Bronchial epithelial cell (primary cell): ENCODE data around the gene CXCR6. TPM values are rescaled to one million over a fixed set of nuclear protein-coding genes. Genes with fewer than 3 reads are reported as not detected.
A peak's percentile ranks its signal among the peaks of the same experiment; 100 is the strongest.

Source experiments
- DNase-seq: peaks from one replicate; pipeline ENCODE4 v3.0.0-alpha.2; 2010; ENCODE audit warnings: low read depth
- FAIRE-seq: peaks from 2 replicates; lab custom pipeline; 2011; peaks lifted over from hg19 to GRCh38; lab: Jason Lieb, UNC
- H3K27me3 ChIP-seq: 2 replicates; pipeline ENCODE4 v1.5.1; 2011; ENCODE audit warnings: low read length; ENCODE audit not compliant: control insufficient read depth, insufficient read depth
- H3K36me3 ChIP-seq: 2 replicates; pipeline ENCODE4 v1.5.1; 2011; ENCODE audit warnings: low read length; ENCODE audit not compliant: control insufficient read depth, insufficient read depth
- H3K4me3 ChIP-seq: 2 replicates; pipeline ENCODE4 v1.5.1; 2011; ENCODE audit warnings: mild to moderate bottlenecking, low read depth, low read length, control low read depth
- total RNA-seq: library from RNA; depleted of rRNA; stranded (reverse); fragments of >200 nt; gene quantifications from 2 replicates; pipeline ENCODE4 v1.2.1, GENCODE V29; 2014
- TF ChIP-seq, protein P1 (sequence below): IDR thresholded peaks from 2 replicates; pipeline ENCODE4 v1.5.1; 2011; ENCODE audit warnings: mild to moderate bottlenecking, moderate library complexity, low read length, control low read depth, inconsistent platforms; ENCODE audit not compliant: insufficient read depth, severe bottlenecking

CXCR6 gene
- total RNA-seq, 1 donor from 2014 or later, result not detected

DNA sequence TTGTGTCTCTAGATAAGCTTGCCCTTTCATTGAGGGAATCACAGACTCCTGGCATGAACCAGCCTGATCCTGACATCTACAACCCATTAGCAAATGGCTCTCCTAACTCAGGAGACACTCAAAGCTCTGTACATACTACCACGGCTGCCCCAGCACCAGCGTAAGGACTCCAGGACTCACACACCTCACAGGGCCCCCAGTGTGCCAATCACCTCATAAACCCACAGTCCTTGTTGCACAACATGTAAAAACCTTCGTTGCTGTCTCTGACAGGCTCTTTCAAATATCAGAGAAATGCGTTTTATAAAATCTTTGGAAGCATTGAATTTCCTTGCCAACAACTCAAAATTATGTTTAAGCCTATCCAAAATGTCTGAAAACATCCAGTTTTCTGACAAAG, 45.1 kb downstream of the CXCR6 start:
- Histone ChIP-seq H3K27me3 (no peaks in the 10 kb centered on the region), H3K4me3 (no peak overlapping the region), H3K36me3 (peaks cover 5% of the 10 kb centered on the region)
- FAIRE-seq (peak; percentile 64), DNase-seq (no peak)
- TF ChIP-seq, protein P1, sequence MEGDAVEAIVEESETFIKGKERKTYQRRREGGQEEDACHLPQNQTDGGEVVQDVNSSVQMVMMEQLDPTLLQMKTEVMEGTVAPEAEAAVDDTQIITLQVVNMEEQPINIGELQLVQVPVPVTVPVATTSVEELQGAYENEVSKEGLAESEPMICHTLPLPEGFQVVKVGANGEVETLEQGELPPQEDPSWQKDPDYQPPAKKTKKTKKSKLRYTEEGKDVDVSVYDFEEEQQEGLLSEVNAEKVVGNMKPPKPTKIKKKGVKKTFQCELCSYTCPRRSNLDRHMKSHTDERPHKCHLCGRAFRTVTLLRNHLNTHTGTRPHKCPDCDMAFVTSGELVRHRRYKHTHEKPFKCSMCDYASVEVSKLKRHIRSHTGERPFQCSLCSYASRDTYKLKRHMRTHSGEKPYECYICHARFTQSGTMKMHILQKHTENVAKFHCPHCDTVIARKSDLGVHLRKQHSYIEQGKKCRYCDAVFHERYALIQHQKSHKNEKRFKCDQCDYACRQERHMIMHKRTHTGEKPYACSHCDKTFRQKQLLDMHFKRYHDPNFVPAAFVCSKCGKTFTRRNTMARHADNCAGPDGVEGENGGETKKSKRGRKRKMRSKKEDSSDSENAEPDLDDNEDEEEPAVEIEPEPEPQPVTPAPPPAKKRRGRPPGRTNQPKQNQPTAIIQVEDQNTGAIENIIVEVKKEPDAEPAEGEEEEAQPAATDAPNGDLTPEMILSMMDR, result no peak

DNA sequence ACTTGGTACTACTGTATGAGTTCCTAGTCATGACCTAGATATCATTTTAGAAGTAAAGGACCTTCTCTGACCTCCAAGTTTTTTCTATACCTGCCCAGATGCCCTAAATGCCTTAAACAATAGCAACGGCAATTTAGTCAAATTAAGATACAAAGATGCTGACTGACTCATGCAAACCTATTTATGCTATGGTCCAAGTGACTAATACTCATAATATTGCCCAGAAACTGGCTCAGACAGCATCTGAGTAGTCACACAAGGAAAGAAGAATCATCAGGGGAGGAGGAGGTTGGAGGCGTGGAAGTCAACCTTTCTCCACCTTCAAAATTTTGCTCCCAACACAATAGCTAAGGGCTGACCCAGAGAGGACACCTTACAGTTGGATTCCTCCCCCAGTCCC, 45.5 kb downstream of the CXCR6 start:
- Histone ChIP-seq H3K4me3 (no peak overlapping the region), H3K27me3 (no peaks in the 10 kb centered on the region), H3K36me3 (peaks cover 5% of the 10 kb centered on the region)
- DNase-seq, result peak; percentile 96
- no peak for FAIRE-seq
- TF ChIP-seq, protein P1, result no peak

DNA sequence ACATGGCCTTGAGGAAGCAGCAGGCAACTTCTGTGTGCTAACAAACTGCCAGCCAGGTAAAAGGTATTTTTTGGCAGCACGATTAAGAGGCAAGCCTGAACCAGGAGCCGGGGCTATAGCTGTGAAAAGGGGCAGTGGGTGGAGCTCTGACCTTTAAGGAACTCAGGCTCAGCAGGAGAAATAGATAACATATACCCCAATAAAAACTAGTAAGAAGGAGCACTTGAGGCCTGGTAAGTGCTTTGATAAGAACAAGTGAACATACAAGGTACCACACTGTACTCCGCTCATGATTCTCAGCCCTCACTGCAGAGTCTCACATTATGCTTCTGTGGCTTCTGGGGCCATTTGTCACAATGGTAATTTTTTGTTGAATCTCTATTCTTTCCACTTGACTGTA, 46.9 kb downstream of the CXCR6 start:
- TF ChIP-seq, protein P1, result no peak
- DNase-seq, result no peak
- Histone ChIP-seq H3K27me3 (no peaks in the 10 kb centered on the region), H3K4me3 (no peak overlapping the region), H3K36me3 (no peaks in the 10 kb centered on the region)
- FAIRE-seq, result no peak

DNA sequence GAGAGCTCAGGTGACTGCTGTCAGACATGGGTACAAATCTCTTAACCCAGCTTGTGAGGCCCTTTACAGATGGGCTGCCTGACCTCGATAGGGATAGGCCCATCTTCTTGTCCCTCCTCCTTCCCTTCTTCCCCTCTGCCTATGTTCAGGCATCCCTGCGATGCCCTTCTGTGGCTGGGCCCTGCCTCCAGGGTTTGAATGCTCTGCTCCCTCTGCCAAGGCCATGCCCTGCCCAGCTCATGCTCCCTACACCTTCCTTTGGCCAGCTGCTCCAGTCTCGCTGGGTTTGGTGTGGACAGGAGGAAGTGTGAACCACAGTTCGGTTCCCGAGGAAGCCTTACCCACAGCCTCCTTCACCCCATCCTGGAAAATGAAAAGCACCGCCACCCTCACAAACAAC, 48.1 kb downstream of the CXCR6 start:
- H3K27me3 ChIP-seq, result no peaks in the 10 kb centered on the region
- DNase-seq (no peak), FAIRE-seq (no peak)
- no peaks in the 10 kb centered on the region for H3K36me3 ChIP-seq
- H3K4me3 ChIP-seq, result no peak overlapping the region
- TF ChIP-seq, protein P1, result no peak

DNA sequence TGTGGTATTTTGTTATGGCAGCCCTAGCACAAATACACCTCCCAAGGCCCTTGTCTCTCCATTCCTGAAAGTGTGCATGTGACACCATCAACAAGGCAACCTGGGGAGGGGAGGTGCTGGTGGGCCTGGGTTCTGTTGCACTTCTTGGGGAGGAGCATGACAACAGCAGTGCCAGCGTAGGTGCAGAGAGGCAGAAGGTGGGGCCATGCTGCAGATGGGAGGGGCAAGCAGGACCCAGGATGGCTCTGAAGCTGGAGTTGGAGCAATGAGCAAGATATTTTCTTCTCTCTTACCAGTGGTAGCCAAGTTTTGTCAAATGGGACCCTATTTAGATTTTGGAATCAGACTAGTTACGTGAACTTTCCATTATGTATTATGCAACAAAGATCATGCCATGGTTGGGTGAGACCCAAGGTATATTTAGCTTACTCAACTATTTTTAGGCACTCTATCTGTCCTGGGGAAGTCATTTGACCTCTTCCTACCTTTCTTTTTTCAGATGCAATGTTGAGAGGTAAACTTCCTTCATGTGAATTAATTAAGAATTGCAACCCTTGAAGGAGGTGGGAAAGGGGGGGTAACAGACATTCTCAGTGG, 49.0 kb downstream of the CXCR6 start:
- TF ChIP-seq, protein P1, result no peak
- FAIRE-seq, result no peak

DNA sequence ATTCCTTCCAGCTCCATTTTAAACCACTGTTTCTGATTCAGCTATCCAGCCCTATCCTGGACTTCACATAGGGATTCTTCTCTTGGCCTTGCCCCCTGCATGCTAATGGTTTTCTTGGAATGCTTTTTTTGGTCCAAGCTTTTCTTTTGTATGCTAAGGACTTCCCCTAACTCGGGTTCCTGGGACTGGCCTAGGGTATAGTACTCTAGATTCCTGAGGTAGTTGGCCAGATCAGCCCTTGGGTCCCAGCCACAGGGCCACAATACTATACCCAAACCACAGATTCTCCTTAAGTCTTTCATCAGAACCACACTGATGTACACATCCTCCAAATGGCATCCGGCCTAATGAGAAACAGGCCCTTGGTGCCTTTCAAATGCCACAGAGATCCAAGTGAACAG, 49.6 kb downstream of the CXCR6 start:
- Histone ChIP-seq H3K27me3 (no peaks in the 10 kb centered on the region), H3K4me3 (no peak overlapping the region), H3K36me3 (no peaks in the 10 kb centered on the region)
- DNase-seq (no peak), FAIRE-seq (no peak)
- TF ChIP-seq, protein P1, result no peak

More for the DNA sequence above, 49.0 kb downstream of the CXCR6 start:
- Histone ChIP-seq H3K4me3 (no peak overlapping the region), H3K36me3 (no peaks in the 10 kb centered on the region), H3K27me3 (no peaks in the 10 kb centered on the region)
- no peak for DNase-seq
